ENCODE results near the gene ITPRID2.

DNA sequence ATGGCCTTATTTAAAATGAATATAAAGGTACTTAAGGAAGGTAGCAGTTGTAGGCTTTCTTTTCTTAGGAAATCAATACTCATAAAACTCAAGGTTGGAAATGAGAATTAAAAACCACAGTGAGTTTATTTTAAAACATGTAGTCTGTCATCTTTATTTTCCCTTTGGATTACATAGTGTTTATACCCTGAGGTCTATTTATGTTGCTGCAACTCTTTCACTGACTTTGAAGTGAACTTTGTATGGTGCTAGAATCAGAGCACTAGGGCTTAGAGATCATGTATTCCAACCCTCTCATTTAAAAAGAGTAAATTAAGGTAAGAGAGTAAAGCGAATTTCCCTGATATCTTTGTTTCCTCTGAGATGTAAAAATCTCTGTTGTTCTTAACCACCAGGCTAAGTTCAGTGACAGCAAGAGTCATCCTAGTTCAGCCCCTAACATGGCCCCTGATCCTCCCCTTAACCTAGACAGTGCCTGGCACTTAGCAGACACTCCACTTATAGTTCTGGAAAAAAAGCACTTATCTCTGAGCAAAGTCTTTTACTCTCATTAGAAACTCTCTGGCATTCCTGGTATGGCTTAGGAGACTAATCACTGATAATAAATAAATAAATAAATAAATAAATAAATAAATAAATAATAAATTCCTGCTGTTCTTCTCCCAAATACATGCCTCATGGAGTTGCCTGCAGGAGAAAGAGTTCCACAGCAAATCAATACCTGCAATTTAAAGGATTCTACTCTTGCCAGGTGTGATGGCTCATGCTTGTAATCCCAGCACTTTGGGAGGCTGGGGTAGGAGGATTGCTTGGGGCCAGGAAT lies 61.1 kb downstream of the ITPRID2 start:
- TF ChIP-seq, protein P1, sequence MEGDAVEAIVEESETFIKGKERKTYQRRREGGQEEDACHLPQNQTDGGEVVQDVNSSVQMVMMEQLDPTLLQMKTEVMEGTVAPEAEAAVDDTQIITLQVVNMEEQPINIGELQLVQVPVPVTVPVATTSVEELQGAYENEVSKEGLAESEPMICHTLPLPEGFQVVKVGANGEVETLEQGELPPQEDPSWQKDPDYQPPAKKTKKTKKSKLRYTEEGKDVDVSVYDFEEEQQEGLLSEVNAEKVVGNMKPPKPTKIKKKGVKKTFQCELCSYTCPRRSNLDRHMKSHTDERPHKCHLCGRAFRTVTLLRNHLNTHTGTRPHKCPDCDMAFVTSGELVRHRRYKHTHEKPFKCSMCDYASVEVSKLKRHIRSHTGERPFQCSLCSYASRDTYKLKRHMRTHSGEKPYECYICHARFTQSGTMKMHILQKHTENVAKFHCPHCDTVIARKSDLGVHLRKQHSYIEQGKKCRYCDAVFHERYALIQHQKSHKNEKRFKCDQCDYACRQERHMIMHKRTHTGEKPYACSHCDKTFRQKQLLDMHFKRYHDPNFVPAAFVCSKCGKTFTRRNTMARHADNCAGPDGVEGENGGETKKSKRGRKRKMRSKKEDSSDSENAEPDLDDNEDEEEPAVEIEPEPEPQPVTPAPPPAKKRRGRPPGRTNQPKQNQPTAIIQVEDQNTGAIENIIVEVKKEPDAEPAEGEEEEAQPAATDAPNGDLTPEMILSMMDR (IDR thresholded peaks at IDR 0.05) = no peak
- TF ChIP-seq EZH2 (IDR thresholded peaks at IDR 0.05) (no peak), EZH2phosphoT487 (IDR thresholded peaks at IDR 0.05) (no peak)

All from neural progenitor cell (in vitro differentiated cells).